ENCODE data around the gene CSF2.

The CSF2 gene

DNA sequence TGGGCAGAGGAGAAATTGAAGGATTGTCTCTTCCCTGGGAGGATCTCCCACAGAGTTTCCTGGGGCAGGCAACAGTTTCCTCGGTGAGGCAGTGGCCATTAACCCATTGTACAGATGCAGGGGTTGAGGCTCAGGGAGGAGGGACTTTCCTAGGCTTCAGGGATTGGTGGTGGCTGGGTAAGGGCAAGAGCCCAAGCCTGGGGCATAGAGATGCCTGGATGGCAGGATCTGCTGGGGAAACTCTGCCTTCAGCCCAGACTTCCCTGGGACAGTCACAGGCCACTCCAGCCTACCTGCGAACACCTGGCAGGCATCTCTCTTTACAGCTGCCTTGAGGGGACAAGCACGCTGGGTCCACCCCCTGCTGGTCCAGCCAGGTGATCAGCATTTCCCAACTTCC lies 3.6 kb upstream of the CSF2 start:
- no peak for DNase-seq (ENCODE audit: low spot score)

GRCh38 chr5:132070460-132071337 lies 2.9 kb upstream of the CSF2 start:
- peak; percentile 56 for DNase-seq (ENCODE audit: low spot score)

- no peak for DNase-seq (ENCODE audit: low spot score)
These were observed 2.3 kb upstream of the CSF2 start for GRCh38 chr5:132071338-132071707.

- no peak for DNase-seq (ENCODE audit: low spot score)
These were observed 1.5 kb upstream of the CSF2 start for GRCh38 chr5:132072070-132072469.

- no peak for DNase-seq (ENCODE audit: low spot score)
These were observed 1.1 kb upstream of the CSF2 start for GRCh38 chr5:132072528-132072927.

DNA sequence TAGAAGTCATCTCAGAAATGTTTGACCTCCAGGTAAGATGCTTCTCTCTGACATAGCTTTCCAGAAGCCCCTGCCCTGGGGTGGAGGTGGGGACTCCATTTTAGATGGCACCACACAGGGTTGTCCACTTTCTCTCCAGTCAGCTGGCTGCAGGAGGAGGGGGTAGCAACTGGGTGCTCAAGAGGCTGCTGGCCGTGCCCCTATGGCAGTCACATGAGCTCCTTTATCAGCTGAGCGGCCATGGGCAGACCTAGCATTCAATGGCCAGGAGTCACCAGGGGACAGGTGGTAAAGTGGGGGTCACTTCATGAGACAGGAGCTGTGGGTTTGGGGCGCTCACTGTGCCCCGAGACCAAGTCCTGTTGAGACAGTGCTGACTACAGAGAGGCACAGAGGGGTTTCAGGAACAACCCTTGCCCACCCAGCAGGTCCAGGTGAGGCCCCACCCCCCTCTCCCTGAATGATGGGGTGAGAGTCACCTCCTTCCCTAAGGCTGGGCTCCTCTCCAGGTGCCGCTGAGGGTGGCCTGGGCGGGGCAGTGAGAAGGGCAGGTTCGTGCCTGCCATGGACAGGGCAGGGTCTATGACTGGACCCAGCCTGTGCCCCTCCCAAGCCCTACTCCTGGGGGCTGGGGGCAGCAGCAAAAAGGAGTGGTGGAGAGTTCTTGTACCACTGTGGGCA lies 642 bp downstream of the CSF2 start:
- no peak for DNase-seq (ENCODE audit: low spot score)

DNA sequence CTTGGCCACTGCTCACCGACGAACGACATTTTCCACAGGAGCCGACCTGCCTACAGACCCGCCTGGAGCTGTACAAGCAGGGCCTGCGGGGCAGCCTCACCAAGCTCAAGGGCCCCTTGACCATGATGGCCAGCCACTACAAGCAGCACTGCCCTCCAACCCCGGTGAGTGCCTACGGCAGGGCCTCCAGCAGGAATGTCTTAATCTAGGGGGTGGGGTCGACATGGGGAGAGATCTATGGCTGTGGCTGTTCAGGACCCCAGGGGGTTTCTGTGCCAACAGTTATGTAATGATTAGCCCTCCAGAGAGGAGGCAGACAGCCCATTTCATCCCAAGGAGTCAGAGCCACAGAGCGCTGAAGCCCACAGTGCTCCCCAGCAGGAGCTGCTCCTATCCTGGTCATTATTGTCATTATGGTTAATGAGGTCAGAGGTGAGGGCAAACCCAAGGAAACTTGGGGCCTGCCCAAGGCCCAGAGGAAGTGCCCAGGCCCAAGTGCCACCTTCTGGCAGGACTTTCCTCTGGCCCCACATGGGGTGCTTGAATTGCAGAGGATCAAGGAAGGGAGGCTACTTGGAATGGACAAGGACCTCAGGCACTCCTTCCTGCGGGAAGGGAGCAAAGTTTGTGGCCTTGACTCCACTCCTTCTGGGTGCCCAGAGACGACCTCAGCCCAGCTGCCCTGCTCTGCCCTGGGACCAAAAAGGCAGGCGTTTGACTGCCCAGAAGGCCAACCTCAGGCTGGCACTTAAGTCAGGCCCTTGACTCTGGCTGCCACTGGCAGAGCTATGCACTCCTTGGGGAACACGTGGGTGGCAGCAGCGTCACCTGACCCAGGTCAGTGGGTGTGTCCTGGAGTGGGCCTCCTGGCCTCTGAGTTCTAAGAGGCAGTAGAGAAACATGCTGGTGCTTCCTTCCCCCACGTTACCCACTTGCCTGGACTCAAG lies 1.5 kb downstream of the CSF2 start:
- DNase-seq (ENCODE audit: low spot score), result peak; percentile 53

DNA sequence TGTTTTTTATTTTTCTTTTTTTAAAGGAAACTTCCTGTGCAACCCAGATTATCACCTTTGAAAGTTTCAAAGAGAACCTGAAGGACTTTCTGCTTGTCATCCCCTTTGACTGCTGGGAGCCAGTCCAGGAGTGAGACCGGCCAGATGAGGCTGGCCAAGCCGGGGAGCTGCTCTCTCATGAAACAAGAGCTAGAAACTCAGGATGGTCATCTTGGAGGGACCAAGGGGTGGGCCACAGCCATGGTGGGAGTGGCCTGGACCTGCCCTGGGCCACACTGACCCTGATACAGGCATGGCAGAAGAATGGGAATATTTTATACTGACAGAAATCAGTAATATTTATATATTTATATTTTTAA lies 2.1 kb downstream of the CSF2 start:
- DNase-seq (ENCODE audit: low spot score), result no peak

- DNase-seq (ENCODE audit: low spot score), result no peak
These were observed 2.7 kb downstream of the CSF2 start for GRCh38 chr5:132076202-132076830.

DNA sequence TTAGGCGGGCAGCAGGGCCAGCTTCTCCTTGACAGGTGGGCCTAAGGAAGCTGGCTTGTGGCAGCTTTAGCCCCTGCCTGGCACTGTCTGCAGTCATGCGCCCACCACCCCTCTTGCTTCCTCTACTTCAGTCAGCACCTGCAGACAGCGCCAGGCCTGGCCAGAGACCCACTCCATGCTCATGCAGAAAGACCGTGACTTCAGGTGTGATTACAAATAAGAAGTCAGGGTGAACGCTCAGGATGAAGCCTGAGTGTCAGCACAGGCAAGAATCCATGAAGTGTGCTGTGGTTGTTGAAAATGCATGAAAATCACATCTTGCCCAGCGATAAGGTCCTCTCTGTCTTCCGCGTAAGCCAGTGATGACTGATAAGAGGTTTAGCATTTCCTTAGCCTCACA lies 3.4 kb downstream of the CSF2 start:
- DNase-seq (ENCODE audit: low spot score), result no peak

GRCh38 chr5:132079081-132079480 lies 5.5 kb downstream of the CSF2 start:
- DNase-seq (ENCODE audit: low spot score), result no peak

- no peak for DNase-seq (ENCODE audit: low spot score)
These were observed 6.0 kb downstream of the CSF2 start for GRCh38 chr5:132079619-132080018.

DNA sequence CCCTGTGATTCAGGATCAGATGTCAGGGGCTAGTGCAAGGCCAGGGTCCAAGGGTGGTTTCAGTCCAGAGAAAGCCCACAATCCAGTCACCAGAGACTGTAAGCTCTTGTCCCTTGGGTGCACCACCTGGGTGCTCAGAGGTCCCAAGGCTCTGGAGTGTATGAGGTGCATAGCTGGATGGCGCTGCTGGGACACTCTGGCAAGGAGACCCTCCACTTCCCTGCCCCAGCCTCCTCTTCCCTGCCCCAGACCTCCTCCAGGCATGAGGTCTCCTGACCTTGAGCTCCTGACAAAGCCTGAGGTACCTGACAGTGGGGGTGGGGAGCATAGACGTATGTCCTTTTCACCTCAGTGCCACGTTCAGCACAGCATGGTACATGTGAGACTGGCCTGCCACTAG lies 7.0 kb downstream of the CSF2 start:
- DNase-seq (ENCODE audit: low spot score), result no peak

- no peak for DNase-seq (ENCODE audit: low spot score)
These were observed 7.9 kb downstream of the CSF2 start for GRCh38 chr5:132081458-132081857.

- no peak for DNase-seq (ENCODE audit: low spot score)
These were observed 8.9 kb downstream of the CSF2 start for GRCh38 chr5:132082329-132083023.

- no peak for DNase-seq (ENCODE audit: low spot score)
These were observed 9.6 kb downstream of the CSF2 start for GRCh38 chr5:132083071-132083678.

DNA sequence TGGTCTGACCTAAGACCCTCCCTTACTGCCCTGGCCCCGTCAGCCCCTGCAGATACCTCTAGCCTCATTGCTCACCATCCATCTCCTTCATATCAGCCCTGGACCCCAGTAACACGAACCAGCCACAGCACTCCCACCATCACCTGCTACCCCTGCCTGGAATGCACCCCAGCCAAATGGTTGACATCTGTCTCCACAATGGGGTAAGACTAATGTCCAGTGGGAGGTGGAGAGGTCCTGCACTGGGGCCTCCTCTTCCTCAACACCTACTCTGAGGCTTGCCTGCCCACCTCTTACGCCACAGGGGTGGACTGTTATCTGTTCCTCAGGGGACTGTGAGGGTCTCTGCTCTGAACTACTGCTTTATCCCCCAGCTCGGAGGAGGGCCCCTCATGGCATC lies 12.1 kb downstream of the CSF2 start:
- no peak for DNase-seq (ENCODE audit: low spot score)

GRCh38 chr5:132086277-132086794 lies 12.7 kb downstream of the CSF2 start:
- DNase-seq (ENCODE audit: low spot score), result no peak

- no peak for DNase-seq (ENCODE audit: low spot score)
These were observed 13.6 kb downstream of the CSF2 start for GRCh38 chr5:132087176-132087575.

DNA sequence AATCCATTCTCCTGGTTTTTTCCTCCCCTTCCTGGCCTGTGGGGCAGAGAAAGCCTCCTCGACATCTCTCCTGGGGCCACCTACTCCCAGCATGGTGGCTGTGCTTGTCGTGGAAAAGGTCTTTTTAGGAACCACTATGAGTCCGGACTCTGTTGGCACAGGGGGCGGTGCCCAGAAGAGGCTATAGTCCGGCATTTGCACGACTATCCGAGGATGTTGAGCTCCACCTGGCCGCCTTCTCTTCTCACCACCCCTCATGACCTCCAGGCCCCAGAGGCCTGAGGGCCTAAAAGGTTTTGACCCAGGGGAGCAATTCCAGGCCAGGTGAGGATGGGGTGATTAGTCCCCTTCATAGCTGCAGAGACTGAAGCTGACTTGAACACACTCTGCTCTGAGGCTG lies 14.1 kb downstream of the CSF2 start:
- no peak for DNase-seq (ENCODE audit: low spot score)

GRCh38 chr5:132089363-132089762 lies 15.8 kb downstream of the CSF2 start:
- DNase-seq (ENCODE audit: low spot score), result no peak
